A549 (cell line): ENCODE measurements around the gene NRARP.

ENCODE experiments used
- CHD2 ChIP-seq: fragments of 150-350 bp; IDR thresholded peaks from 2 replicates; pipeline ENCODE4 v1.6.1; 2014; ENCODE audit warnings: low read length; ENCODE audit not compliant: partially characterized antibody
- RAD21 ChIP-seq, 2 experiments: fragments of >200 bp in 1 of 2; sonication (Bioruptor Twin) in 1 of 2; formaldehyde crosslinking in 1 of 2; IDR thresholded peaks in 1 of 2; conservative IDR thresholded peaks in 1 of 2; 2 replicates in 1 of 2; 3 replicates in 1 of 2; pipeline ENCODE4 v1.6.1; 2012 to 2018; ENCODE audit warnings: inconsistent platforms in 1 of 2

GRCh38 chr9:137277329-137278041 is 24.6 kb downstream of the NRARP start, which contains the start of gene TOR4A:
- TF ChIP-seq RAD21 (conservative IDR thresholded peaks at IDR 0.05 in 1 of 2, IDR thresholded peaks at IDR 0.05 in 1 of 2) (peak in 1 of 2 experiments; percentile 29; a peak in 3 of 5 replicates), CHD2 (no peak)
